DMS79 treated with DMSO at 0.1 percent for 48 hours (cell line): Measurements from ENCODE around the gene OSCAR.

Experiments used
- DNase-seq: peaks from one replicate; lab custom pipeline; 2025; lab: John Stamatoyannopoulos, UW

The OSCAR gene, protein sequence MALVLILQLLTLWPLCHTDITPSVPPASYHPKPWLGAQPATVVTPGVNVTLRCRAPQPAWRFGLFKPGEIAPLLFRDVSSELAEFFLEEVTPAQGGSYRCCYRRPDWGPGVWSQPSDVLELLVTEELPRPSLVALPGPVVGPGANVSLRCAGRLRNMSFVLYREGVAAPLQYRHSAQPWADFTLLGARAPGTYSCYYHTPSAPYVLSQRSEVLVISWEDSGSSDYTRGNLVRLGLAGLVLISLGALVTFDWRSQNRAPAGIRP

GRCh38 chr19:54100561-54100960 lies at the start of gene OSCAR:
OSCAR (minus strand) TSS chr19:54100803; CDS start chr19:54100792, 11 bp downstream.
- DNase-seq: no peak

GRCh38 chr19:54149021-54149812 lies 48.6 kb upstream of the OSCAR start:
- DNase-seq: no peak

DNA sequence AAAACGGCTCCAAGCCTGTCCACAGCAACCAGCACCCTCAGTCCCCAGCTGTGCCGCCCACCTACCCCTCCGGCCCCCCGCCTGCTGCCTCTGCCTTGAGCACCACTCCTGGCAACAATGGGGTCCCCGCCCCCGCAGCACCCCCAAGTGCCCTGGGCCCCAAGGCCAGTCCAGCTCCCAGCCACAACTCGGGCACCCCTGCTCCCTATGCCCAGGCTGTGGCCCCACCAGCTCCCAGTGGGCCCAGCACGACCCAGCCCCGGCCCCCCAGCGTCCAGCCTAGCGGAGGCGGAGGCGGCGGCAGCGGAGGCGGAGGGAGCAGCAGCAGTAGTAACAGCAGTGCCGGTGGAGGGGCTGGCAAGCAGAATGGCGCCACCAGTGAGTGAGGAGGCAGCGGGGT lies 47.6 kb upstream of the OSCAR start:
- no peak for DNase-seq

DNA sequence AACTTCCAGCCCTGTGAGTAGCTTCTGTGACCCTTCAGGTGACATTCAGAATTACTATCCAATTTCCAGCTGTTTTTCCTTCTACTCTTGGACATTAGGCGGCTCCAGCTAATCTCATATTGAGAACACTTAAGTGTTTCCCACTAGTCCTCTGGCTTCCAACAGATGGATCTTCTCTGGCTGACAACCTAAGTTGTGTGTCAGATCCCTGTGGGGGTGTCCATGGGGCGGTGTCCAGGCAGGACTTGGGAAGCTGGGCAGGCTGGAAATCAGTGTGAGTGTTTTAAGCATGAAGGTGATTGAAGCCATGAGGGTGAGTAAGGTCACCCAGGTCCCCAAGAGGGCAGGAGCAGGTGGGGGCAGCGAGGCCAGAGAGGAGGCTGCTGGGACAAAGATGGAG lies 47.1 kb upstream of the OSCAR start:
- DNase-seq: no peak

DNA sequence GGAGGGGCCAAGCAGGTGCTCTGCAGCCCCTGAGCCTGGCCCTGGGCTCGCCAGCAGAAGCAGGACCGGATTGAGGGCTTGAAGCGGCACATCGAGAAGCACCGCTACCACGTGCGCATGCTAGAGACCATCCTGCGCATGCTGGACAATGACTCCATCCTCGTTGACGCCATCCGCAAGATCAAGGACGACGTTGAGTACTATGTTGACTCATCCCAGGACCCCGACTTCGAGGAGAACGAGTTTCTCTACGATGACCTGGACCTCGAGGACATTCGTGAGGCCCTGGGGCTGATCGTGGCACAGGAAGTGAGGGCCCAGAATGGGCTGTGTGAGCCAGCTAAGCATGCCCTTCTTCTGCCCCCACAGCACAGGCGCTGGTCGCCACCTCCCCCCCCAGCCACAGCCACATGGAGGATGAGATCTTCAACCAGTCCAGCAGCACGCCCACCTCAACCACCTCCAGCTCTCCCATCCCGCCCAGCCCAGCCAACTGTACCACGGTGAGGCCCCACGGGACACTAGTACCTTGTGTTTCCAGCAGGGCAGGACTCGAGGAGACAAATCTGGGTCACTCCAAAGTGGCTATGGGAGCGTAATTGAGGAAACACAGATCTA lies 45.0 kb upstream of the OSCAR start:
- no peak for DNase-seq

- DNase-seq: no peak
Measured at GRCh38 chr19:54142166-54142780, 41.7 kb upstream of the OSCAR start.

GRCh38 chr19:54141356-54141755 lies 40.8 kb upstream of the OSCAR start:
- DNase-seq: no peak

GRCh38 chr19:54138489-54139256 lies 38.1 kb upstream of the OSCAR start:
- DNase-seq: no peak

DNA sequence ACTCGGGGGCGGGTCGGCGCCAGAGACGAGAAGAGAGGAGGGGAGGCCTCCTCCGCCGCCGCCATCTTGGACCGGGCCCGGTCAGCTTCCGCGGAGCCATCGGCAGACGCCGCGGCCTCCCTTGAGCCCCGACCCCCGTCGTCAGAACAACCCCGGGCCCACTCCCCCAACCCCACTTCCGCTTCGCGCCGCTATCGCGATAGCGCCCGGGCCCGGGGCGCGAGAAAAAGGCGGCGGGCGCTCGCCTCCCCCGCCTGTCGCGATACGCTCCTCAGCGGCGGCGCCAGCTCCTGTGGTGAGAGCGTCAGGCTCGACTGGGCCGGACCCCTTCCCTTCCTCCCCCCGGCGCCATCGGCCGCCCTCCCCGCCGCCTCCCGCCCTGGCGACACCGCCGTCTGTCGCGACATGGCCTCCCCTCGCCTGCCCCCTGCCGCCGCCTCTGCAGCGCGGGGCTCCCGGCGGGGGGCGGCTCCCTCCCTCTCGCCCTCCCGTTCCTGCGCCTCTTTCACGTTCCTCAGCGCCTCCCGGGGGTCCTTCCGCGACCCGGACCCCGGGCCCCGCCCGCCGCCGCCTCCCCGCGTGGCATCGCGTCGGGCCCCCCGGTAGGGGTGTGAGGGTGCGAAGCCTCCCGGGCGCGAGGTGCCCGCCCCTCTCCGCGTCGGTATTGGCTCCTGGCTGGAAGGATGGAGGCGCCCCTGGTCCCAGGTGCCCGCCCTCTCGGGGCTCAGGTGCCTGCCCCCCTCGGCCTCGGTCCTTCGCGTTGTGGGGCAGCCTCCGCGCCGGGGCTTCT lies 37.3 kb upstream of the OSCAR start, which contains the start of gene CNOT3:
Gene CNOT3, plus strand, starts transcription at position 64 of the 790 bp plus-strand sequence. CDS start 5,217 bp downstream, outside the sequence.
- no peak for DNase-seq

- DNase-seq: peak; percentile 100
Measured at GRCh38 chr19:54136864-54137698, 36.5 kb upstream of the OSCAR start.

DNA sequence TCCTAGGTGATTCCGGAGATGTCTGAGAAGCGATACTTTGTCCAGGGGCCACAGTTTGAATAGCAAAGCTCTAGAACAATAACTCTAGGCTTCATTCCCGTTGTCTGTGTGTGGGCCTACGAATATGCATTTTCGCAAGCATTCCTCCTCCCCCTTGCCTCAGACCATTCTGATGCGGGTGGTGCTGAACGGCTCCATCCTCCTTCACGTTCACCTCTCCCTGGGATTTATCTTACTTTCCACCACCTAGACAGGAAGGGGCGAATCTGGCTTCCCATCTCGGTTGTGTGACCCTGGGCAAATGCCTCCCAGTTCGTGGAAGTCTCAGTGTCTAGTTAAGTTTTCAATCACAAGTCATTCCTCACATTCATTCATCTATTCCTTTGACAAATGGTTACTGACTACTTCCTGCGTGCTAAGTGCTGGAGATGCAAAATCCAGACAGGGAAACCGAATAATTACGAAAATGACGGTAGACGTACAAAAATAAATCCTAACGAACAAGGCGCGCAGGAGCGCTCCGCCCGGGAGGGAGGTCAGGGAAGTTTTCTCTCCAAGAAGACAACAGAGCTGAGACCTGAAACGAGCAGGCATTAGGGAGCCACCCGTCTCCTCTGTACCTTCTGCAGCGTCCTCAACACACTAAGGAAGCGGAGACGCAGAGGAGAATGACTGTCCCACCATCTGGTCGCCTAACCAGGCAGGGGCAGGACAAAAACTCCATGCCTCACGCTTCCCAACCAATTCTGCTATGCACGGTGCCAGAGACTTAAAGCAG lies 35.7 kb upstream of the OSCAR start:
- DNase-seq: peak; percentile 43

DNA sequence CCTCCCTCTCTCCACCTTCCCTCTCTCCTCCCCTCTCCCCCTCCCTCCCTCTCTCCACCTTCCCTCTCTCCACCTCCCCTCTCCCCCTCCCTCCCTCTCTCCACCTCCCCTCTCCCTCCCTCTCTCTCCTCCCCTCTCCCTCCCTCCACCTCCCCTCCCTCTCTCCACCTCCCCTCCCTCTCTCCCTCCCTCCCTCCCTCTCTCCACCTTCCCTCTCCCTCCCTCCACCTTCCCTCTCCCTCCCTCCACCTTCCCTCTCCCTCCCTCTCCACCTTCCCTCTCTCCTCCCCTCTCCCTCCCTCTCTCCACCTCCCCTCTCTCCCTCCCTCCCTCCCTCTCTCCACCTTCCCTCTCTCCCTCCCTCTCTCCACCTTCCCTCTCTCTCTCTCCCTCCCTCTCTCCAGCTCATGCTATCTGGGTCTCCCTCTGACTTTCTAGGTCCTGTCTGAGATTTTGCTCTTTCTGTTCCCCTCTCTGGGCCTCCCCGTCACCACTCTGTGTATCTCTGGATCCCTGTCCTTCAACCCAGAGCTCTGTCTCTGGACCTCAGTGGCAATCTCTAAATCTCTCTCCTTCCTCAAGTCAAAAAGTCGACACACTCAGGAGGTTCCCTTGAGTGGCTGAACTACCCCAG lies 33.5 kb upstream of the OSCAR start:
- DNase-seq: no peak

GRCh38 chr19:54133312-54133956 lies 32.8 kb upstream of the OSCAR start:
- peak; percentile 15 for DNase-seq

GRCh38 chr19:54129617-54129996 lies 29.0 kb upstream of the OSCAR start:
- DNase-seq: no peak

GRCh38 chr19:54128796-54129616 lies 28.4 kb upstream of the OSCAR start:
- no peak for DNase-seq

- DNase-seq: no peak
Measured at GRCh38 chr19:54128441-54128725, 27.8 kb upstream of the OSCAR start.

DNA sequence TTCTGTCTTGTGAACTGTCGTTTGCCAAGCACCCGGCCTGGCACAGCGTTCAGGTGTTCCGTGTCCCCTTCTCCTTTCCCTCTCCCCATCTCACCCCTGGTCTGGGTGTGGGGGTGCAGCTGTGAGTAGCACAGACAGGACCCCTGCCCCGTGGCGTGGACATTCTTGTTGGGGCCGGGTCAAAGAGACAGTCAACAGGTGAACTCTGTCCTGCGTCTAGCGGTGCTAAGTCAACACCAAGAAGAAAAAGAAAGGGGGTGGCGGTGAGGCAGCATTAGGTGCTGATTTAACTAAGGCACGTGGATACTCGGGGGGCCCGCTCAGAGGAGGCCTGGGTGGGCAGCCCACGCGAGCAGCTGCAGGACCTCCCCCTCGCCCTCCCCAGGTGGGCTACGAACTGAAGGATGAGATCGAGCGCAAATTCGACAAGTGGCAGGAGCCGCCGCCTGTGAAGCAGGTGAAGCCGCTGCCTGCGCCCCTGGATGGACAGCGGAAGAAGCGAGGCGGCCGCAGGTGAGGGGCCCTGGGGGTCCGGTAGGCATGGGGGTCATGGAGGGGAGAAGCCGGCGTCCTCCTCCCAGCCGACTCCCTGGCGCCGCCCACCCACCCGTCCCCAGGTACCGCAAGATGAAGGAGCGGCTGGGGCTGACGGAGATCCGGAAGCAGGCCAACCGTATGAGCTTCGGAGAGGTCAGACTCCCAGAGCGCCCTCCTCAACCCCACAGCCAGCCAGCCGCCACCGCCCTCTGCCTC lies 27.3 kb upstream of the OSCAR start:
- DNase-seq: no peak
